Measurements from ENCODE around the gene CFAP43. TPM values are rescaled to one million over a fixed set of nuclear protein-coding genes. Genes with fewer than 3 reads are reported as not detected.

Gene CFAP43
- total and polyA plus RNA-seq, 9 of the 15 experiments (the other 6 are each of a cell fraction or from before 2014, with no cell fraction given) = 0.07 to 0.86 (median 0.11) TPM; not detected in 1

DNA sequence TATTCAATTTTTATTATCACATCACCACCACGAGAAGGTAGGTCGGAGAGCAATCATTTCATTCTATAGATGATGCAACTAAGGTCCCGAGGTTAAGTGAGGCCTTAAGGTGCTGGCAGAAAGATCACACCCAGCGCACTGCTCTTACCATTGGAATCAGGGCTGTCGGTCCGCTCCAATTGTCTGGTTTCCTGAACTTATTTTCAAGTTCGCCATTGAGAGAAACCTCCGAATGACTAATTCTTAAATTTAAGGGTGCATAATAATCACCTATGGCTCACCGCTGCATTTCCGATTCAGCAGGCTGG lies 36.2 kb upstream of the CFAP43 start:
- H3K27me3 ChIP-seq (ENCODE audit: control insufficient read depth in 2 of 2, insufficient read depth in 2 of 2, low read length in 2 of 2) = no peaks in the 10 kb centered on the region
- no peak overlapping the region for H3K4me3 ChIP-seq
- H3K79me2 ChIP-seq (ENCODE audit: control insufficient read depth, insufficient read depth, low read length) = peaks cover 5% of the 10 kb centered on the region; the same call in 2 of the 3 replicates
- no peak overlapping the region for H3K4me2 ChIP-seq (ENCODE audit: insufficient read depth, low read length)
- POLR2A ChIA-PET = no interaction called here
- H3K36me3 ChIP-seq (ENCODE audit: control insufficient read depth, insufficient read depth, low read length) = peaks cover 61% of the 10 kb centered on the region
- DNase-seq (ENCODE audit: extremely low read depth in 1 of 4, low spot score in 3 of 4) (no peak), ATAC-seq (no peak), FAIRE-seq (no peak)
- 98% methylated on average over 9 of the region's 10 CpGs for WGBS (ENCODE audit: insufficient coverage, low coverage, missing lambda C conversion rate)
- BruUV-seq (replicated peaks) = no TSS peak
- in situ Hi-C loops (cut with MboI) (no loop called here), intact Hi-C loops (cut with micrococcal nuclease) (no loop called here)
- H2AFZ ChIP-seq (ENCODE audit: low read depth, low read length) = no peak overlapping the region
- H3K4me1 ChIP-seq (replicated peaks in 1 of 2; ENCODE audit: control insufficient read depth in 2 of 2, insufficient read depth in 2 of 2, low read length in 2 of 2) = no peaks in the 10 kb centered on the region; a peak in 1 of 5 replicates
- CTCF ChIA-PET (ENCODE audit: low intra/inter-chr PET ratio) = no interaction called here
- no peaks in the 10 kb centered on the region for H3K9me1 ChIP-seq (ENCODE audit: control insufficient read depth, insufficient read depth, low read length)
- H3K9me3 ChIP-seq (replicated peaks; ENCODE audit: control insufficient read depth, insufficient read depth, low read depth, low read length) = no peaks in the 10 kb centered on the region; the same call in 1 of the 2 replicates
- TF ChIP-seq LARP7 (IDR thresholded peaks at IDR 0.05) = no peak
- 0 out of 2 replicates have a peak, but pooled peaks have one; percentile 39 for TF ChIP-seq POLR2A (conservative IDR thresholded peaks at IDR 0.05)
- H3K27ac ChIP-seq (ENCODE audit: extremely low read depth, low read depth, low read length) = no peak overlapping the region
- no peak overlapping the region for H3K9ac ChIP-seq (ENCODE audit: insufficient read depth in 1 of 2, low read depth in 2 of 2, low read length in 2 of 2)
- H4K20me1 ChIP-seq (replicated peaks; ENCODE audit: control insufficient read depth, insufficient read depth, low read length) = no peaks in the 10 kb centered on the region

- ChIA-PET POLR2A (no interaction called here), CTCF (ENCODE audit: low intra/inter-chr PET ratio) (no interaction called here)
- peaks cover 65% of the 10 kb centered on the region for H3K36me3 ChIP-seq (ENCODE audit: control insufficient read depth, insufficient read depth, low read length)
- intact Hi-C loops (cut with micrococcal nuclease) (no loop called here), in situ Hi-C loops (cut with MboI) (no loop called here)
- H3K4me1 ChIP-seq (replicated peaks in 1 of 2; ENCODE audit: control insufficient read depth in 2 of 2, insufficient read depth in 2 of 2, low read length in 2 of 2) = no peaks in the 10 kb centered on the region; a peak in 1 of 5 replicates
- H3K9me1 ChIP-seq (ENCODE audit: control insufficient read depth, insufficient read depth, low read length) = no peaks in the 10 kb centered on the region
- ATAC-seq (no peak), FAIRE-seq (no peak), DNase-seq (ENCODE audit: extremely low read depth in 1 of 4, low spot score in 3 of 4) (no peak)
- WGBS (ENCODE audit: insufficient coverage, low coverage, missing lambda C conversion rate) = 95% methylated on average over 10 of the region's 14 CpGs
- no peak overlapping the region for H3K4me3 ChIP-seq
- H3K79me2 ChIP-seq (ENCODE audit: control insufficient read depth, insufficient read depth, low read length) = peaks cover 10% of the 10 kb centered on the region
- no TSS peak for BruUV-seq (replicated peaks)
- no peak overlapping the region for H3K9ac ChIP-seq (ENCODE audit: insufficient read depth in 1 of 2, low read depth in 2 of 2, low read length in 2 of 2)
- H3K27ac ChIP-seq (ENCODE audit: extremely low read depth, low read depth, low read length) = no peak overlapping the region
- H3K4me2 ChIP-seq (ENCODE audit: insufficient read depth, low read length) = no peak overlapping the region
- H2AFZ ChIP-seq (ENCODE audit: low read depth, low read length) = no peak overlapping the region
- H3K9me3 ChIP-seq (replicated peaks; ENCODE audit: control insufficient read depth, insufficient read depth, low read depth, low read length) = no peaks in the 10 kb centered on the region; the same call in 1 of the 2 replicates
- H3K27me3 ChIP-seq (ENCODE audit: control insufficient read depth in 2 of 2, insufficient read depth in 2 of 2, low read length in 2 of 2) = no peaks in the 10 kb centered on the region
- no peaks in the 10 kb centered on the region for H4K20me1 ChIP-seq (replicated peaks; ENCODE audit: control insufficient read depth, insufficient read depth, low read length)
- TF ChIP-seq, protein P1, sequence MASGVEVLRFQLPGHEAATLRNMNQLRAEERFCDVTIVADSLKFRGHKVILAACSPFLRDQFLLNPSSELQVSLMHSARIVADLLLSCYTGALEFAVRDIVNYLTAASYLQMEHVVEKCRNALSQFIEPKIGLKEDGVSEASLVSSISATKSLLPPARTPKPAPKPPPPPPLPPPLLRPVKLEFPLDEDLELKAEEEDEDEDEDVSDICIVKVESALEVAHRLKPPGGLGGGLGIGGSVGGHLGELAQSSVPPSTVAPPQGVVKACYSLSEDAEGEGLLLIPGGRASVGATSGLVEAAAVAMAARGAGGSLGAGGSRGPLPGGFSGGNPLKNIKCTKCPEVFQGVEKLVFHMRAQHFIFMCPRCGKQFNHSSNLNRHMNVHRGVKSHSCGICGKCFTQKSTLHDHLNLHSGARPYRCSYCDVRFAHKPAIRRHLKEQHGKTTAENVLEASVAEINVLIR (CRISPR knock-in tag; IDR thresholded peaks at IDR 0.05) = no peak
- TF ChIP-seq PKNOX1 (IDR thresholded peaks at IDR 0.05) (no peak), ZBTB5 (IDR thresholded peaks at IDR 0.05) (no peak), MTF1 (CRISPR knock-in tag; IDR thresholded peaks at IDR 0.05; ENCODE audit: borderline replicate concordance) (no peak), NCOA6 (IDR thresholded peaks at IDR 0.05) (no peak)
These were observed 35.7 kb upstream of the CFAP43 start for GRCh38 chr10:104267721-104268404.
